ENCODE data around the gene TXNDC17.
"Not testable (repeated sequence)": the region's sequence is repeated elsewhere in the genome, so short reads cannot be mapped to it uniquely, and the experiment has no call there.

TXNDC17 gene

GRCh38 chr17:6641247-6641863 lies 495 bp downstream of the TXNDC17 start:
- no peaks in the 10 kb centered on the region; the same call in 1 of the 2 replicates for H3K36me3 ChIP-seq (ENCODE audit: insufficient read depth, low read length)
- no peaks in the 10 kb centered on the region for H3K9me3 ChIP-seq (ENCODE audit: control insufficient read depth, insufficient read depth, low read length)
- peak overlapping the region; percentile 88 for H3K9ac ChIP-seq (ENCODE audit: low read depth, low read length)
- peaks cover 4% of the 10 kb centered on the region; the same call in 1 of the 2 replicates for H3K4me1 ChIP-seq (ENCODE audit: insufficient read depth, low read length)

DNA sequence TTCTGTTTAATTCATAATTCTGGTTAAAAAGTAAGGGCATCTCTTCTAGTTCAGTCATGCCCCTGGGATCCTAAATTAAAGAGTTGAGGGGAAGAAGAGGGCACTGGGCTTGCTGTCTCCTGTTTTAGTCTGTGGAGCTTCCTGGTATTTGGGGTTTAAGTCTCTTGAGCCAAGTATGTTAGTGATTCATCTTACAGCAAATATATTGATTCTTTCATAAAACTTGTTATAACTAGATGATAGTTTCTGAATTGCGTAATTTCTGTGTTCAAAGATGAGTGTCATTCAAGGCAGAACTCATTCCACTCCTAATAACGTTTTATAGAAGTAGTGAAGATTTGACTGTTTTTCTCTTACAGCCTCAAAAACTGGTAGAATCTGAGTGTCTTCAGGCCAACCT lies 1.7 kb downstream of the TXNDC17 start:
- Histone ChIP-seq H3K36me3 (ENCODE audit: insufficient read depth, low read length) (no peaks in the 10 kb centered on the region; the same call in 1 of the 2 replicates), H3K9ac (ENCODE audit: low read depth, low read length) (no peak overlapping the region), H3K4me1 (ENCODE audit: insufficient read depth, low read length) (peaks cover 4% of the 10 kb centered on the region; the same call in 1 of the 2 replicates)

DNA sequence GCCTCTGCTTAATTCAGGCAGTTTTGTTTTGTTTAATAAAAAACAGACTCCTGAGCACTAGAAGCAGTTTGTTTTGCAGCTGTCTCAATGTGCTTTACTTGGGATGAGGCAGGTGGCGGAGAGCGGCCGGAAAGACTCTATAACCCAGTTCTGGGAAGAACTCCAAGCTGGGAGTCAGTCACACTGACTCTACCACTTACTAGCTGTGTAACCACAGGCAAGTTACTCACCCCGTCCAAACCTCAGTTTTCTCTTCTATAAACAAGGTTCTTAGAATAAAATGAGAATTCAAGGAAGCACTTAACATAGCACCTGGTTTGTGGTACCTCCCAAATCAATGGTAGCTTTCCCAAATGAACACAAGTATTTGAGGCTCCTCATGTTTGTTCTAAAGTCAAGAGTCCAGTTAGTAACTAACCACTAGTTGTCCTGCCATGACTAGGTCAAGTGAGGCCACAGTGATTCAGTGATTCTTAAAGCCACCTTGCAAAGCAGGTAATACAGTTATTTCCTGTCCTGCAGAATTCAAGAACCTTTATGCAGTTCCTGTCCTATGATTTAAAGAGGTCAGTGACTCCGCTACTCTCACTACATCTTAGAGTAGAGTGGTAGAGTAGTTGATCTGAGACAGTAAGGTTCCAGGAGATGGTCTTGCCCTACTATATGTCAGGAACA lies 2.7 kb downstream of the TXNDC17 start:
- no peak overlapping the region for H3K9ac ChIP-seq (ENCODE audit: low read depth, low read length)
- H3K4me1 ChIP-seq (ENCODE audit: insufficient read depth, low read length) = peaks cover 4% of the 10 kb centered on the region; the same call in 1 of the 2 replicates
- H3K36me3 ChIP-seq (ENCODE audit: insufficient read depth, low read length) = no peaks in the 10 kb centered on the region; the same call in 1 of the 2 replicates
- H3K9me3 ChIP-seq (ENCODE audit: control insufficient read depth, insufficient read depth, low read length) = no peaks in the 10 kb centered on the region

More for the DNA sequence above, 1.7 kb downstream of the TXNDC17 start:
- no peaks in the 10 kb centered on the region for H3K9me3 ChIP-seq (ENCODE audit: control insufficient read depth, insufficient read depth, low read length)

- Histone ChIP-seq H3K4me1 (ENCODE audit: insufficient read depth, low read length) (no peaks in the 10 kb centered on the region; the same call in 1 of the 2 replicates), H3K36me3 (ENCODE audit: insufficient read depth, low read length) (no peaks in the 10 kb centered on the region; the same call in 1 of the 2 replicates), H3K9me3 (ENCODE audit: control insufficient read depth, insufficient read depth, low read length) (no peaks in the 10 kb centered on the region), H3K9ac (ENCODE audit: low read depth, low read length) (no peak overlapping the region)
These were observed 7.3 kb downstream of the TXNDC17 start for GRCh38 chr17:6648181-6648580.

DNA sequence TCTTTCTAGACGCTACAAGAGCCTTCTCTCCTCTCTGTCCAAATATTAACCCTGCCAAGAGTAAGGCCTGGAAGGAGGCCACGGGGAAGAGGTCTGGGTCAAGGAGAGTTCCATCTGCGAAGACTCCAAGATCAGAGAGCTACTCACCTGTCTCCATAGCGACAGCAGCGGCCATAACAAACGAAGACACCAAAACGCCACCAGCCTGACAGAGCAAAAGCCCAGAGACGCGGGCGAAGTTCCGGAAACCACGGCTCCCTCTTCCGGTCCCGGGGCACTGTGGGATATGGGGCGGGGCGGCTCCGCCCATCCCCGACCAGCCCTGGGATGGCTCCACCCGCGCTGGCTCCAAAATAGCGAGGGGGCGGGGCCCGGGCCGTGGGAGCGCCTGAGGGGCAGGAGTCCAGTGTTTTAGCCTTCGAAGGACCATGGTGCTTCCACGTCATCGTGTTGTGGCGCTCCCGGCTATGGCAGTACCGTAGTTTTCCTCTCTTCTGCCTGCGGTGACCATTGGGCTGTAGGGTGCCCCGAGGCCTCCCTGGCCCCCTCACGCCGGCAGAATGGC lies 10.6 kb downstream of the TXNDC17 start, which contains the start of the genes C17orf100 and MED31:
C17orf100 (plus strand) TSS at position 409 of the 565 bp plus-strand sequence; CDS start at position 561, 152 bp downstream.
MED31 (minus strand) TSS at position 252 of the 565 bp plus-strand sequence; CDS start at position 175, 77 bp downstream.
- H3K4me1 ChIP-seq (ENCODE audit: insufficient read depth, low read length) = no peaks in the 10 kb centered on the region; the same call in 1 of the 2 replicates
- H3K36me3 ChIP-seq (ENCODE audit: insufficient read depth, low read length) = no peaks in the 10 kb centered on the region
- H3K9ac ChIP-seq (ENCODE audit: low read depth, low read length) = peak within 1 kb of the TSS; percentile 88
- no peaks in the 10 kb centered on the region for H3K9me3 ChIP-seq (ENCODE audit: control insufficient read depth, insufficient read depth, low read length)

DNA sequence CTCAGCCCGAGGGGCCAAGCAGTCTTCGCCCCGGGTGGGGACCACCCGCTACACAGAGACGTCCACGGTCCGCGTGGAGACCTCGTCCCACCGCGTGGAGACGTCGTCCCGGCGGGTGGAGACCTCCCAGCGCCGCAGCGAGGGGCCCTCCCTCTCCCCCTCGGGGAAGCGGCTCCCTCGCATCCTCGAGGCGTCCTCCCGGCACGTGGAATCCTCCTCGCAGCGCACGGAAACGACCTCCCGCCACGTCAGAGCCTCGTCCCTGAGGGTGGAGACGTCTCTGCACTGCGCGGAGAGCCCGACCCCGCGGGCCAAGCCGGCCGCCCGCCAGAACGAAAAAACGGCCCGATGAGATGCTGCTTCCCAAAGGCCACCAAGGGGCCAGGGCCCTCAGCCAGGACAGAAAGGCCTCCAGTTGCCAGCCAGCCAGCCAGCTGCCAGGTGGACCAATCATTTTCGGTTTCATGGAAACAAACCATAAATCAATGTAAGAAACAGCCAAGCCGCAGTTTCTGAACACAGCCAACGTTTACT lies 11.1 kb downstream of the TXNDC17 start:
- H3K9ac ChIP-seq (ENCODE audit: low read depth, low read length) = peak overlapping the region; percentile 88
- H3K9me3 ChIP-seq (ENCODE audit: control insufficient read depth, insufficient read depth, low read length) = no peaks in the 10 kb centered on the region
- H3K36me3 ChIP-seq (ENCODE audit: insufficient read depth, low read length) = no peaks in the 10 kb centered on the region
- H3K4me1 ChIP-seq (ENCODE audit: insufficient read depth, low read length) = no peaks in the 10 kb centered on the region; the same call in 1 of the 2 replicates

DNA sequence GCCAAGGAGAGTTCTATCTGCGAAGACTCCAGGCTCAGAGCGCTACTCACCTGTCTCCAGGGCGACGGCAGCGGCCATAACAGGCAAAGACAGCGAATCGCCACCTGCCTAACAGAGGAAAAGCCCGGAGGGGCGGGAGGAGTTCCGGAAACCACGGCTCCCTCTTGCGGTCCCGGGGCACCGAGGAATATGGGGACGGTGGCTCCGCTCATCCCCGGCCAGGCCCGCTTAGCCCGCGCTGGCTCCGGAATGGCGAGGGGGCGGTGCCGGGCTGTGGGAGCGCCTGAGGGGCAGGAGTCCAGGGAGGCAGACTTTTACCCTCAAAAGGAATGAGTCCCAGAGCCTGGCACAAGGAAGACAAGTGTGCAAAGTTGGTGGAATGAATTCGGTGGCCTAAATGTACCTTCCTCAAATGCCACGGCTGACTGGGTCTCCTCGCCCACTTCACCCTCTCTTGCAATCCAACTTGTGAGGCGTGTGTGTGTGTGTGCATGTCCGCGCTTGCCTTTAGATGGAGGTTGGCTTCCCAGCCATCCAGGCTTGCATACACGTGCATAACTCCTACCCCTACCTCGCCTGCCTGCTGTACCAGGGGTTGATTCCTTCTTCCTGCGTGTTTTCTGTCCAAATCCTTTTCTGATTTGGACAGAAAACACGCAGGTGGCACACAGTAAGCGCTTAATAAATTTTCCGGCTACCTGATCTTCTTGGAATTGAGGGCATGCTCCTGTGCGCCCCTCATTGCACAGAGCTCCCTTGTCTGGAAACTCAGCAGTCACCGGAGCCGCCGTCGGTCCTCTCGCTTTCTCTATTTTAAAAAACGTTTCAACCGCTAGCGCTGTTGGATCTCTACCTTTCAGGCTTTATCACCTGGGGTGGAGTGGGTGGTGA lies 14.2 kb downstream of the TXNDC17 start:
- Histone ChIP-seq H3K9me3 (ENCODE audit: control insufficient read depth, insufficient read depth, low read length) (no peaks in the 10 kb centered on the region), H3K9ac (ENCODE audit: low read depth, low read length) (peak overlapping the region; percentile 54), H3K36me3 (ENCODE audit: insufficient read depth, low read length) (no peaks in the 10 kb centered on the region), H3K4me1 (ENCODE audit: insufficient read depth, low read length) (no peaks in the 10 kb centered on the region; the same call in 1 of the 2 replicates)

DNA sequence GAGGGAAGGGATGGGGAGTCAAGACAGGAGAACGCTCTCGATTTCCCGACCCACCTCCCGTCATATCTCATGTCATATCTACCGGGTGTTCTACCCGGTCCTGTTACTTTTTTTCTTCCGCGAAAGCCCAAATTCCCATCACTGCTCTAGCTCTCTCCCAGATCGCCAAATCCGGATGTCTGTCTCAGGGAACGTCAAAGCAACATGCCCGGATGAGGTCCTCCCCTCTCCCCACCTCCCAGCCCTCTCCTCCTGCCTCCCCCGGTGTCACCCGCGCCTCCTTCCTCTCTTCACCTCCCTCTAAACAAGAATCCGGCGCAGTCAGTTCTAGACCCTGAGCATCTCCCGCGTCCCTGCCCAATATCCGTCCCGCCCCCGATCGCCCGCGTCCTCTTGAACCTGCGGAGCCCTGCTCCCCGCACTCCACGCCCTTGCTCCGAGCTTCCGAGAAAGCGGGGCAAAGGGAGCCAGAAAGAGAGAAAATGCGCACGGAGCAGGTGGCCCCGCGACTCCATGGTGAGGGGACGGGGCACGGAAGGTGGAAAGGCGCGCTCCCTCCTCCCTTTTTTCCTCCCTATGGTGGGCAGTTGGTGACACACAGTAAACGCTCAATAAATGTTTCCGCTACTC lies 15.0 kb downstream of the TXNDC17 start:
- H3K9me3 ChIP-seq (ENCODE audit: control insufficient read depth, insufficient read depth, low read length); H3K36me3 ChIP-seq (ENCODE audit: insufficient read depth, low read length); H3K4me1 ChIP-seq (ENCODE audit: insufficient read depth, low read length): not testable (repeated sequence)
- peak overlapping the region; percentile 54 for H3K9ac ChIP-seq (ENCODE audit: low read depth, low read length)

GRCh38 chr17:6656797-6657632 lies 16.2 kb downstream of the TXNDC17 start:
- not testable (repeated sequence) for H3K36me3 ChIP-seq (ENCODE audit: insufficient read depth, low read length); H3K4me1 ChIP-seq (ENCODE audit: insufficient read depth, low read length); H3K9me3 ChIP-seq (ENCODE audit: control insufficient read depth, insufficient read depth, low read length)
- H3K9ac ChIP-seq (ENCODE audit: low read depth, low read length) = peak overlapping the region; percentile 67; the same call in 1 of the 2 replicates

- Histone ChIP-seq H3K36me3 (ENCODE audit: insufficient read depth, low read length) (no peaks in the 10 kb centered on the region), H3K4me1 (ENCODE audit: insufficient read depth, low read length) (no peaks in the 10 kb centered on the region; the same call in 1 of the 2 replicates), H3K9ac (ENCODE audit: low read depth, low read length) (peak overlapping the region; percentile 67; the same call in 1 of the 2 replicates), H3K9me3 (ENCODE audit: control insufficient read depth, insufficient read depth, low read length) (no peaks in the 10 kb centered on the region)
These were observed 16.9 kb downstream of the TXNDC17 start for GRCh38 chr17:6657633-6658287.

- not testable (repeated sequence) for H3K4me1 ChIP-seq (ENCODE audit: insufficient read depth, low read length); H3K9me3 ChIP-seq (ENCODE audit: control insufficient read depth, insufficient read depth, low read length); H3K9ac ChIP-seq (ENCODE audit: low read depth, low read length); H3K36me3 ChIP-seq (ENCODE audit: insufficient read depth, low read length)
These were observed 17.6 kb downstream of the TXNDC17 start for GRCh38 chr17:6658411-6658810.

GRCh38 chr17:6660101-6660500 lies 19.2 kb downstream of the TXNDC17 start:
- no peaks in the 10 kb centered on the region for H3K4me1 ChIP-seq (ENCODE audit: insufficient read depth, low read length)
- no peak overlapping the region for H3K9ac ChIP-seq (ENCODE audit: low read depth, low read length)
- no peaks in the 10 kb centered on the region for H3K36me3 ChIP-seq (ENCODE audit: insufficient read depth, low read length)
- no peaks in the 10 kb centered on the region for H3K9me3 ChIP-seq (ENCODE audit: control insufficient read depth, insufficient read depth, low read length)
